Epidermal melanocyte (primary cell): Measurements from ENCODE around the gene RPS6KB2.

Source experiments
- DNase-seq: peaks from one replicate; pipeline ENCODE4 v3.0.0; 2011; ENCODE audit warnings: low spot score; ENCODE audit not compliant: insufficient read length

The RPS6KB2 gene

GRCh38 chr11:67441731-67442351, 13.5 kb downstream of the RPS6KB2 start:
- no peak for DNase-seq

- DNase-seq, result no peak
Observed at GRCh38 chr11:67442504-67443404, 14.5 kb downstream of the RPS6KB2 start.

DNA sequence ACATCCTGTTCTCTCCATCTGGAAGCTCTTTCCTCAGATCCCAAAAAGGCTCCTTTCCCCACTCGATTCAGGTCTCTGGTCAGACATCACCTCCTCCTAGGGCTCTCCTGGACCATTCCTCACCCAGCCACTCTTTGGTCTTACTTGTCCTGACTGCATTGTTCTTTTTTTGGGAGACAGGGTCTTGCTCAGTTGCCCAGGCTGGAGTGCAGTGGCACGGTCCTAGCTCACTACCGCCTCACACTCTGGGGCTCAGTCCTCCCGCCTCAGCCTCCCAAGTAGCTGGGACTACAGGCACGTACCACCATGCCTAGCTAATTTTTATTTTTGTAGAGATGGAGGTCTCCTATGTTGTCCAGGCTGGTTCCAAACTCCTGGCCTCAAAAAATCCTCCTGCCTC, 17.2 kb downstream of the RPS6KB2 start:
- DNase-seq, result no peak

DNA sequence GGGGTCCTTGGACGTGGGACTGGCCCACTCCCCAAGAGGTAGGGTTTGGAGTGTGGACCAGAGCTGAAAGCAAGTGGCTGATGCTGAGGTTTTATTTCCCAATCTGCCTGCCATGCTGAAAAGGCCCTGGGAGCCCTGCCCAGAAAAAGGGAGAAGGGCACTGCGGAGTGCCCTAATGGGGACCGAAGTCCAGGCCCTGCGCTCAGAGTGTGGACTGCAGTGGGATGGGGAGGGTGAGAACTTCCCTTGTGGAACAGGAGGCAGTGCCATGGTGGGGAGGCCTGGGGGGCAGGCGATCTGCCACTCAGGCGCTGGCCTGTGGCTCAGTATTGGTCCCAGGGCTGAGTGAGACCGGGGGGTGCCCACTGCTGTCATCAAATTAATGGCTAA, 19.9 kb downstream of the RPS6KB2 start:
- DNase-seq, result no peak

DNA sequence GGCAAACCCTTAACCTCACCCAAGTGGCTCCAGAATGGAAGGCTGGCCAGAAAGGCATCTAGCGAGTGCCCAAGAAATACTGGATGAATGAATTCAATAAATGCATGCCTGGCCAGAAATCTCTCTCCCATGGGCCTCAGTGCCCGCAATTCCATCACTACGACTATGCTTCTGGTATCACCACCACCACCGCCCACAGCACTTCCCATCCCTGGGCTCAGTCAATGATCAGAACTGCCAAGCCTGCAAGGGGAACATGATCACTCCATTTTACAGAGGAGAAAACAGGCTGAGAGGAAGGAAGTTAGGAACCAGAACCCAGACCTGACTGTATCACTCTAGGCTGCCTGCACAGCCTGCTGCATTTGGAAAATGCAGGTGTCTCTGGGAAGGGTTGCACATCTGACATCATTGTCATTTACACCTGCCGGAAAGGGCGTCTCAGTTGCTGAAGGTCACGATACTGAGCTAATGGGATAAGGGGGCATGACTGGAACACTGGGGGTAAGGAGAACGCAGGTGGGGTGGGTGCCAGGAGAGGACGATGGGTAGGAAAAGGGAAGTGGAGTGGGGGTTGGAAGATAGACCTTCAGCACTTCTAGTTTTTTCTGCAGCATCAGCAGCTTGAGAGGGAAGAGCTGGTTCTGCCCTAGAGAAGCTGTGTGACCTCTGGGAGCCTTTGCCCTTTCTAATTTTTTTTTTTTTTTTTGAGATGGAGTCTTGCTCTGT, 21.0 kb downstream of the RPS6KB2 start:
- no peak for DNase-seq

GRCh38 chr11:67450796-67451657, 22.7 kb downstream of the RPS6KB2 start:
- DNase-seq, result no peak

DNA sequence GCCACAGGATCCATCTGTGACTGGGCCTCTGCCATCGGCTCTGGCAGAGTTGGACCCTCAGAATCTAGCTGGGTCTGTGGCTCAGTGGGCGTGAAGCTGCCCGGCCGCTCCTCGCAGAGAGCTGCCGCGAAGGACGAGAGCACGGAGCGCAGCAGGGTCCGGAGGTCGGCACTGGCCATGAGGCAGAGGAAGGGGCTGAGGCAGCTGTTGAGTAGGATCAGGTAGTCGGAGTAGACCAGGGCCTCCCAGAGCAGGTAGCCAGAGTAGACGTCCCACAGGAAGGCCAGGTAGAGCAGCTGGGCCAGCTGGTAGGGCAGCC, 23.3 kb downstream of the RPS6KB2 start:
- no peak for DNase-seq

DNA sequence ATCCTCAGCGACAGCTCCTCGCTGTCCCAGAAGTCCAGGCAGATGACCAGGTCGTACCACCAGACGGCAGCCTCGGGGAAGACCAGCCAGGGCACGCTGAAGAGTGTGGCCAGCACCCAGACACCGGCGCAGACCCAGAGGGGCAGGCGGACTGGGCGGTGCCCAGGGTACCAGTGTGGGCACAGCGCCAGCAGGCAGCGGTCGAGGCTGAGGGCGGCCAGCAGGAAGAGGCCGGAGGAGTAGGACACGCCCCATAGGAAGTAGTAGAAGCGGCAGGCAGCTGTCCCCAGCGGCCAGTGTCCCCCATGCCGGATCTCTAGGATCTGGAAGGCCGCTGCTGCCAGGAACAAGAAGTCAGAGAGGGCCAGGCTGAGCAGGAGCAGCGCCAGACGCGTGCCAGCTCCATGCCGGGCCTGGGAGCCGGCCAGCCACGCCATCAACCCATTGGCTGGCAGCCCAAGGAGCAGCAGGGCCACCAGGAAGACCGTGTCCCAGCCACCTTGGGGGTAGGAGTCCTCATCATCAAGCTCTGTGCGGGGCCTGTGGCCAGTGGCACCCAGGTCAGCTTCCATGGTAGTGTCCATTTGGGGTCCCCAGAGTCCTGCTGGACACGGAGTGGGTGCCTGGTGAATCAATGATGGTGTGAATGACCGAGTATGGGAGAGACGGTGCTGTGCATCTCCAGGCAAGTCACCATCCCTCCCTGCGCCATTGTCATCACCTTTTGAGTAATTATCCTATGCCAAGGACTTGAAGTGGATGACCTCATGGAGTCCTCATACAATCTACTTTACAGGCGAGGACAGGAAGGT, 24.1 kb downstream of the RPS6KB2 start, which contains the start of gene GPR152:
Gene GPR152 (minus strand): TSS at position 589 of the 812 bp plus-strand sequence. CDS start 5 bp downstream, at position 584.
- DNase-seq, result no peak

GRCh38 chr11:67453816-67454732, 25.8 kb downstream of the RPS6KB2 start:
- no peak for DNase-seq

DNA sequence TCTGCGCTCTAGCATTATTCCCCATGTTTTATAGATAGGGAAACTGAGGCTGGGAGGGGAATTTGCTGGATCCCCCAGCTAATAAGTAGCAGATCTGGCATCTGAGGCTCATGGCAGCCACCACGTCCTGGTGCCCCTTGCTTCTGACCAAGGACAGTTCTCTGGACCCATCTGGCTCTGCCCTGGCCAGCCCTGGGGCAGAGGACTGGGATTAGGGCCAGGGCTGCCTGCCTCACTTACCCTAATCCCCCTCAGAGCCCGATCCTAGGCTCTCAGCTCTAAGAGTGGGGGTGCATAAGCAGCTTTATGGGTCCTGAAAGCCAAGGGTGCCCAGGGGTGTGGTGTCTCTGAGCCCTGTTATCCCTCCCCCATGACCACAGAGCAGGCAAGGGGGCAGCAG, 26.8 kb downstream of the RPS6KB2 start, which contains the start of gene CABP4:
Gene CABP4 (plus strand): TSS at position 301 of the 400 bp plus-strand sequence. CDS start 70 bp downstream, at position 371.
- no peak for DNase-seq

- no peak for DNase-seq
Observed at GRCh38 chr11:67456068-67456705, 27.9 kb downstream of the RPS6KB2 start.

DNA sequence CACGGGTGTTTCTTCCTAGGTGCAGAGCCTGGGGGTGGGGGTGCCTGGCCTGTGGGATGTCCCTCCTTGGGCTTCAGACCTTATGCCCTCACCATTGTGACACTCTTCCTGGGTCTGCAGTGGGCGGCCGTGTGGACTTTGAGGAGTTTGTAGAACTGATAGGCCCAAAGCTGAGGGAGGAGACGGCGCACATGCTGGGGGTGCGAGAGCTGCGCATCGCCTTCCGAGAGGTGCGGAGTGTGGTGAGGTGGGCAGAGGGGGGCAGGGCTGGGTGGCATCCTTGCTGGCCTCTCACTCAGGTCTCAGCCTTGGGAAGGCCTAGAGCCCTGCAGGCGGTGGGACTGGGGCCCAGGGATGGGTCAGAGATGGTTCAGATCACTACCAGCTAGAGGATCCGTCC, 29.2 kb downstream of the RPS6KB2 start:
- DNase-seq, result no peak

GRCh38 chr11:67458266-67458665, 30.0 kb downstream of the RPS6KB2 start:
- no peak for DNase-seq

DNA sequence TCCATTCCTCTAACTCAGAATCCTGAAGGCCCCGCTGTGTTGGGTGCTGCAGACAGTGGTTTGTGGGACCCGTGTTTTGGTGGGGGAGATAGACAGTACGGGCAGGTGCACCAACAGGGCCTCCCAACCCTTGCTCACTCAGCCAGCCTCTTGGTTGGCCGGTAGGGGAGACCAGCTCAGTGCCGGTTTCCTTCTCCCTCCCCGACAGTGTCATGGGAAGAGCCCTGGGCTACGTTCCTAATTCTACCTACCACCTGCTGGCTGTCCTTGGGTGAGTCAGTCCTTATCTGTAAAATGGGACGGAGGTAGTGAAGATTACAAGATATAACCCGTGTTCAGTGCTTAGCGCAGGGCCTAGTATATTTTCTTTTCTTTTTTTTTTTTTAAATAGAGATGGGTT, 34.9 kb downstream of the RPS6KB2 start:
- no peak for DNase-seq

DNA sequence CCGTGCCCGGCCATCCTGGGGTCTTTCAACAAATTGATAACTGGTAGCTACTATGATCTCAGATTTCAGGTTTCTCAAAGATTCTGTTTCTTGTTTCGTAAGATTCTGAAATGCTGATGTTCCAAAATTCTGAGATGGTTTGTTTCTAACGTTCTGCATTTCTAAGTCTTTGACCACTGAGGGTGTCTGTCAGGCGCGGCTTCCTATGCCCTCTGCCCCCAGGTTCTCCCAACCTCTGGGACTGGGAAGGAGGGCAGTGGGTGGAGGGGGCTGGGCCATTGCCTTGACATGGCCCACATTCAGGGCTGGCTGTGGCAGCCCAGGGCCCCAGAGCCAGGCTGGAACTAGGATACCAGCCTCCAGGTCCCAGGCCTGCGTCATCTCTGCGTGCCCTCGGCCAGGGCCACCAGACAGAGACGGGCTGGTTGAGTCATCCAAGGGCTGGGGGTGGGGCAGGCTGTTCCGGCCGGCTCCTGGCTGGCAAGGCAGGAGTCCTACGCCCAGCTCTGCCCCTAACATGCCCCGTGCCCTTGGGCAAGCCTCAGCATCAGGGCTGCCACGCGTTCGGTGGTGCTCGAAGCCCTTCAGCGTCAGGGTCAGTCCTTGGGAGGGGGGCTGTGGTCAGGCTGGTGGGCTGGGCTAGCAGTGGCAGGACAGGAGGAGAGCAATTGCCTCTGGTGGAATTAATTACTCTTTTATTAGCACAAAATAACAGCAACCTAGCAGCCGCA, 35.6 kb downstream of the RPS6KB2 start:
- no peak for DNase-seq

DNA sequence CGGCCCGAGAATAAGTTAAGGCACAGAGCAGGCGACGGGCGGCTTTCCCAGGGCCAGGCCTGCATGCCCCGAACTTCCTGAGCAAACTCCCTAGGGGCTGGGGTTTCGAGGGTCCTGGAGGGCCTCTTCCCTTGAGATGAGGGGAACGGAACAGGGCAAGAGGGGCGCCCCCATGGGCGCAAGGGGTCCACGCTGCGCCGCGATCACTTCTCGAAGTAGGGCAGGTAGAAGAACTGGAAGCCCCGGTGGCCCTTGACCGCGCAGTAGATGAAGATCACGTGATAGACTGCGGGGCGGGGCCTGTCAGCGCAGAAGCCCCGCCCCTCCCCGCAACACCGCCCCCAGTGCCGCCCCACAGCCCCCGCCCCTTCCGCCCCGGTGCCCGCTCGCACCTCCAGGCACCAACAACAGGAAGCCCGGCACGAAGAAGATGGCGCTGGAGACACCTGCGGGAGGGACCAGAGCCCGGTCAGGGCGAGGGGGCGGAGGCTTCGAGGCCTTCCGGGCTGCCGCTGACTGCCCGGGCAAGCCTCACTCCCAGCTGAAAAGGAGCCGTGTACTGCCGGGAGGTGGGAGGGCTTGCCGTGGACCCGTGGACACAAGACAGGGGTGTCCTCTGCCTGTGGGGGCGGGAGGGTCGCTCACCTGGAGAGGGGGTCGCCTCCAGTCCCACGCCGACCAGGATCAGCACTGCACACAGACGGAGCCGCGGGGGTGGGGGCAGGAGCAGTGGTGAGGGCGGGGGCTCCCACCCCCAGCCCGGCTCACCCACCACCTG, 36.3 kb downstream of the RPS6KB2 start:
- DNase-seq, result peak; percentile 78

DNA sequence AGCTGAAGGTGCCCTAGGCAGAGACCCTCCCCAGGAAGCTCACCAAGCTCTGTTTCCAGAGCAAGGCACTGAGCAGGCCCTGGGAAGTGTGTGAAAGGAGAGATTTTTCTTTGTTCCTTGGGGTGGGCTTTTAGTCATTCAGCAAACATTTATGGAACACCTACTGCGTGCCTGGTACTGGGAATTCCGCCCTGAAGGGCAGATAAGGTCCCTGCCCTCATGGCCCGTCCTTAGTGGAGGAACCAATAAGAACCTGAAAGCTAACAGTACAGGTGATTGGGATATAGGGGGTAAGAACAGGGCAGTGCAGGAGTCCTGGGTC, 36.9 kb downstream of the RPS6KB2 start:
- no peak for DNase-seq
